ENCODE measurements around the gene ZNF562. TPM values are rescaled to one million over a fixed set of nuclear protein-coding genes. Genes with fewer than 3 reads are reported as not detected.

The ZNF562 gene
- total and polyA plus RNA-seq, 5 donors: 7.5 to 29.5 (median 25.6) TPM

DNA sequence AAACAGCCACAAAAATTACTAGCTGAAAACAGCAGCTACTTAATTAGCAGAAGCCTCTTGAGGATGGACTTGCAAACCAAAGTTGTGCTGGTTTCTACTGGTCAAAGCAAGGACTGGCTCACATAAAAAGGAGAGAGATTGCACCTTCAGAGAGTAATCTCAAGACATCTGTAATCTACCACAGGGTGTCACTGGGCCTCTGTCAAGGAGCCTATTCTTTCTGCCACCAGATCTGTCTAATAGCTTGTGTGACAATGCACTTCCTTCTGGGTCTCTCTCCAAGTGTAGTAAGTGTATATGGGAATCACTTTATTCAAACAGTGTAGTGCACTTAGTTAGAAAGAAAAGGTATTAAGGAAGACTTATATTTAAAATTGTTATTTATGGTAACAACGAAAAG is 29.4 kb downstream of the ZNF562 start:
- ATAC-seq: no peak
- Histone ChIP-seq H3K27ac (ENCODE audit: low read length) (no peak overlapping the region), H3K4me3 (ENCODE audit: low read length) (no peak overlapping the region)

DNA sequence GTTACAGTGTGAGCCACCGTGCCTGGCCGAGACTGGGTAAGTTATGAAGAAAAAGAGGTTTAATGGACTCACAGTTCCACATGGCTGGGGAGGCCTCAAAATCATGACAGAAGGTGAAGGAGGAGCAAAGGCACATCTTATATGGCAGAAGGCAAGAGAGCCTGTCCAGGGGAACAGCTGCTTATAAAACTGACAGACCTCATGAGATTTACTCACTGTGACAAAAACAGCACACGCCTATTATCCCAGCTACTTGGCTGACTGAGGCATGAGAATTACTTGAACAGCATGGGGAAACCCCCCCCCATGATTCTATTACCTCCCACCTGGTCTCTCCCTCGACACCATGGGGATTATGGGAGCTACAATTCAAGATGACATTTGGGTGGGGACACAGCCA is 30.4 kb downstream of the ZNF562 start:
- no peak for ATAC-seq

More for the DNA sequence above, 29.4 kb downstream of the ZNF562 start:
- Histone ChIP-seq H3K27me3 (ENCODE audit: control insufficient read depth, insufficient read depth) (no peaks in the 10 kb centered on the region), H3K4me1 (ENCODE audit: control insufficient read depth, insufficient read depth, low read length) (peaks cover 2% of the 10 kb centered on the region), H3K9me3 (ENCODE audit: control insufficient read depth, low read length) (no peaks in the 10 kb centered on the region)
- WGBS: 88% methylated on average over 1 of the region's 1 CpG
- DNase-seq: no peak
- intact Hi-C loops (cut with DNase I): no loop called here

DNA sequence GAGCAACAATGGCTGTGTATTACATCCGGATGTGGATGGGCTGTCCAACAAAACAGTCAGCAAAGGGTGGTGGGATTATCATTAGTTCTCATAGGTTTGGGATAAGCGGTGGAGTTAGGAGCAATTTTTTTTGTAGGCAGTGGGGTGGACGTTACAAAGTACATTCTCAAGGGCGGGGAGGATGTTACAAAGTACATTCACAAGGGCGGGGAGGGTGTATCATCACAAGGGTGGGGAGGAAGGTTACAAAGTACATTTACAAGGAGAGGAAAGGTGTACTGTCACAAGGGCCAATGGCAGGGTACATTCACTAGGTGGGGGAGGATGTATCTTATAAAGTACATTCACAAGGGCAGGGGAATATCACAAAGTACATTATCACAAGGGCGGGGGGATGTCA is 33.1 kb downstream of the ZNF562 start:
- 95% methylated on average over 6 of the region's 6 CpGs for WGBS
- Histone ChIP-seq H3K4me1 (ENCODE audit: control insufficient read depth, insufficient read depth, low read length) (peaks cover 2% of the 10 kb centered on the region), H3K27ac (ENCODE audit: low read length) (no peak overlapping the region), H3K27me3 (ENCODE audit: control insufficient read depth, insufficient read depth) (no peaks in the 10 kb centered on the region), H3K4me3 (ENCODE audit: low read length) (no peak overlapping the region), H3K9me3 (ENCODE audit: control insufficient read depth, low read length) (no peaks in the 10 kb centered on the region)
- ATAC-seq (no peak), DNase-seq (no peak)
- intact Hi-C loops (cut with DNase I): no loop called here

More for the DNA sequence above, 30.4 kb downstream of the ZNF562 start:
- Histone ChIP-seq H3K27ac (ENCODE audit: low read length) (no peak overlapping the region), H3K27me3 (ENCODE audit: control insufficient read depth, insufficient read depth) (no peaks in the 10 kb centered on the region), H3K9me3 (ENCODE audit: control insufficient read depth, low read length) (no peaks in the 10 kb centered on the region), H3K4me1 (ENCODE audit: control insufficient read depth, insufficient read depth, low read length) (peaks cover 2% of the 10 kb centered on the region), H3K4me3 (ENCODE audit: low read length) (no peak overlapping the region)
- intact Hi-C loops (cut with DNase I): no loop called here
- DNase-seq: no peak
- 92% methylated on average over 4 of the region's 4 CpGs for WGBS

DNA sequence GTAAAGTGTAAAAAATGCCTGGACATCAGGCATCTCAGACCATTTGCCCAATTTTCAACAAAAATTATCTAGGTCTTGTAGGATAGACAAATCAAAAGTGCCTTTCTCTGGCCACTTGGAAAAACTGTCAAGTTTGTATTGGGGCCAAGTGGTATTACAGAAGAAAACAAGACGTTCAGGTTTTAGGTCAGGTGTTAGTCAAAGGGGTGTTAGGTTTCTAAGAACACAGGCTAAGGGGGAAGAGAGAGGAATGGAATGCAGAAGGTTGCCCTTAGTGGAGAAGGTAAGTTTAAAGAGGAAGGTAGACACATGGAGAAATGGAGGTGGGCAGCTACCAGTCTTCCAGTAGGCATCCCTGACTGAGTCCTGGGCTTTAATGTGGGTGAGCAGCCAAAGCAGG is 33.9 kb downstream of the ZNF562 start:
- Histone ChIP-seq H3K9me3 (ENCODE audit: control insufficient read depth, low read length) (no peaks in the 10 kb centered on the region), H3K4me3 (ENCODE audit: low read length) (no peak overlapping the region), H3K4me1 (ENCODE audit: control insufficient read depth, insufficient read depth, low read length) (peaks cover 2% of the 10 kb centered on the region), H3K27me3 (ENCODE audit: control insufficient read depth, insufficient read depth) (no peaks in the 10 kb centered on the region), H3K27ac (ENCODE audit: low read length) (no peak overlapping the region)
- DNase-seq: no peak
- intact Hi-C loops (cut with DNase I): no loop called here
- WGBS: 73% methylated on average over 1 of the region's 1 CpG
- ATAC-seq: no peak

DNA sequence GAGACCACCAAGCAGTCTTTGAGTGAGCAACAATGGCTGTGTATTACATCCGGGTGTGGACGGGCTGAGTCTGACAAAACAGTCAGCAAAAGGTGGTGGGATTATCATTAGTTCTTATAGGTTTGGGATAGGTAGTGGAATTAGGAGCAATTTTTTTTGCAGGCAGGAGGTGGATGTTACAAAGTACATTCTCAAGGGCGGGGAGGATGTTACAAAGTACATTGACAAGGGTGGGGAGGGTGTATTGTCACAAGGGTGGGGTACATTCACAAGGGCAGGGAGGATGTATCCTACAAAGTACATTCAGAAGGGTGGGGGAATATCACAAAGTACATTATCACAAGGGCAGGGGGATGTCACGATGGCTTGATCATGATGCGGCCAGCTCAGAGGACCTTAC is 38.9 kb downstream of the ZNF562 start:
- H3K4me1 ChIP-seq (ENCODE audit: control insufficient read depth, insufficient read depth, low read length): no peaks in the 10 kb centered on the region
- H3K9me3 ChIP-seq (ENCODE audit: control insufficient read depth, low read length): no peaks in the 10 kb centered on the region
- DNase-seq (no peak), ATAC-seq (no peak)
- no peak overlapping the region for H3K27ac ChIP-seq (ENCODE audit: low read length)
- intact Hi-C loops (cut with DNase I): no loop called here
- 97% methylated on average over 5 of the region's 5 CpGs for WGBS
- no peak overlapping the region for H3K4me3 ChIP-seq (ENCODE audit: low read length)
- no peaks in the 10 kb centered on the region for H3K27me3 ChIP-seq (ENCODE audit: control insufficient read depth, insufficient read depth)

DNA sequence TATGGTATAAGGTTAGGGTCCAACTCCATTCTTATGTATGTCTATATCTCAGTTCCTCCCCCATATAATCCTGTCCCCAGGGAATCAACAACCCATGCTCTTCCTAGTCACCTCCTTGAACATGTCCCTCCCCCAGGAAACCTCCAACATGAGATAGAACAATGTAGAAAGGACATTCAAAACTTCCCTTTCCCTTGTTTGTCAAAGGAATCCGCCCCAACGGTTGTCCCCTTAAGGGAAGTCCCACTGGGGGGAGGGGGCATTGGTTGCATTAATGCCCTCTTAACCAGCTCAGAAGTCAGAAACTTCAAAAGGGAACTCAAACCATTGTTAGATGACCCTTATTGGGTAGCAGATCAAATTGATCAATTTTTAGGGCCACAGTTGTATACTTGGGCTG is 47.0 kb downstream of the ZNF562 start:
- H3K4me1 ChIP-seq (ENCODE audit: control insufficient read depth, insufficient read depth, low read length): no peaks in the 10 kb centered on the region
- no peak overlapping the region for H3K4me3 ChIP-seq (ENCODE audit: low read length)
- ATAC-seq (no peak), DNase-seq (no peak)
- intact Hi-C loops (cut with DNase I): loop anchor here in 3 of 4 donors (5.0 to 10.0 kb wide), 2 partner anchors 167 to 169 kb away; no protein-coding TSS in a partner anchor
- H3K9me3 ChIP-seq (ENCODE audit: control insufficient read depth, low read length): no peaks in the 10 kb centered on the region
- H3K27ac ChIP-seq (ENCODE audit: low read length): no peak overlapping the region
- 59% methylated on average over 2 of the region's 2 CpGs for WGBS
- no peaks in the 10 kb centered on the region for H3K27me3 ChIP-seq (ENCODE audit: control insufficient read depth, insufficient read depth)

DNA sequence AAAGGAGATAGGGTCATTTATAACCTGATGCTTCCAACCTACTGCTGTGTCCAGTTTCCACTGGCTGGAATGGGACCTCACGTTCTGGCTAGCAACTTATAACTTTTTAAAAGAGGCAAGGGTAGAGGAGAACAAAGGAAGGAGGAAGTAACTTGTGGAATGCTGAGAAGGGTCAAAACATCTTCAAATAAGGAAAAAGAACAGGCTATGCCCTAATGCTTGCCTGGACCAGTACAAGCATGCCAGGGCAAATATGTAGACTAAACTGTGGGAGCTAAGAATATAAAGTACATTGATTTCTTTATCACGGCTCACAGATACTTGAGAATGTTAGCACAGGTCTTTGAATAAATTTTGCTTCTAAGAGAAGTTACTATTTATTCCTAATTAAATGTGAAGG is 52.4 kb downstream of the ZNF562 start:
- no peak overlapping the region for H3K4me3 ChIP-seq (ENCODE audit: low read length)
- no peak for ATAC-seq
- no peaks in the 10 kb centered on the region for H3K27me3 ChIP-seq (ENCODE audit: control insufficient read depth, insufficient read depth)
- no peak for DNase-seq
- H3K27ac ChIP-seq (ENCODE audit: low read length): no peak overlapping the region
- peaks cover 8% of the 10 kb centered on the region for H3K4me1 ChIP-seq (ENCODE audit: control insufficient read depth, insufficient read depth, low read length)
- no peaks in the 10 kb centered on the region for H3K9me3 ChIP-seq (ENCODE audit: control insufficient read depth, low read length)
- intact Hi-C loops (cut with DNase I): loop anchor here in 2 of 4 donors (5.0 to 10.0 kb wide), 2 partner anchors 170 to 172 kb away; no protein-coding TSS in a partner anchor
- WGBS: 59% methylated on average over 2 of the region's 2 CpGs

DNA sequence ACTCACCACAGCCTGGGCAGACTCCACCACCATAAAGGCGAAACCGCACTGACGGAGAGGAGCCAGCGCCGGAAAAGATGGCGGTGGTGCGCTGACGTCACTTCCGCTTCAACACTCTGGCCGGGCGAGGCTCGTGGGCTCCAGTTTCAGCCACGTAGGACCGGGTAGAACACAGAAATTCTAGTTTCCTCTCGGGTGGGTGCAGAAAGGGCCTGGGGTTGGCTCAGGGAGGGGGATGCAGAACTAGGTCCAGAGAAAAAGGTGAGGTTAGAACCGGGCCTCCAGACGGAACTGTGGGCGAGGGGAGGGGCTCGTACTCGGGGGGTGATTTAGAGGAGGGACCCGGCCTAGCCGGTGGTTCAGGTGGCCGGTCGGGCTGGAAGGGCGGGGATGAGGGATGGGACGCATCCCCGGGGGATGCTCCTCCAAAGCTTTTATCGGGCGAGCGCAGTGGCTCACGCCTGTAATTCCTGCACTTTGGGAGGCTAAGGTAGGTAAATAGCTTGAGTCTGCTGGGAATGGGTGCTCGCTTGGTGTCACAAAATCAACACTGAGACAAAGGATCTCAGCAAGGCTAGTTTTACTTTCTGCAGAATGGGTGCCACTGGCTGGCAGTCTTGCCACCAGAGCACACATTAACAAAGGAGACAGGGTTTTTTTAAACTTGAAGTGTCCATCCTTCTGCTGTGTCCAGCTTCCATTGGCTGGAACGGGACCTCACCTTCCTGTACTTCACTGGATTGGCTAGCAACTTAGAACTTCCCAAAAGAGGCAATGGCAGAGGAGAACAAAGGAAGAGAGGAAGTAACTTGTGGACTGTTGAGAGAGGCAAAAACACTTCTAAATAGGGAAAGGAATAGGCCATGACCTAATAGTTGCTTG is 53.5 kb downstream of the ZNF562 start, which contains the start of gene ZNF561:
Gene ZNF561, minus strand, starts transcription at position 77 of the 882 bp plus-strand sequence. CDS start 1,776 bp downstream, outside the sequence.
- Histone ChIP-seq H3K9me3 (ENCODE audit: control insufficient read depth, low read length) (no peaks in the 10 kb centered on the region), H3K4me1 (ENCODE audit: control insufficient read depth, insufficient read depth, low read length) (peaks cover 8% of the 10 kb centered on the region), H3K4me3 (ENCODE audit: low read length) (peak within 1 kb of the TSS; percentile 65), H3K27me3 (ENCODE audit: control insufficient read depth, insufficient read depth) (no peaks in the 10 kb centered on the region), H3K27ac (ENCODE audit: low read length) (peak within 1 kb of the TSS; percentile 84)
- intact Hi-C loops (cut with DNase I): loop anchor here in 2 of 4 donors (5.0 to 10.0 kb wide), 2 partner anchors 171 to 173 kb away; no protein-coding TSS in a partner anchor
- ATAC-seq (peak; percentile 95 to 96), DNase-seq (peak; percentile 86 to 94 (median 93))
- WGBS: under 1% methylated on average over 33 of the region's 33 CpGs

DNA sequence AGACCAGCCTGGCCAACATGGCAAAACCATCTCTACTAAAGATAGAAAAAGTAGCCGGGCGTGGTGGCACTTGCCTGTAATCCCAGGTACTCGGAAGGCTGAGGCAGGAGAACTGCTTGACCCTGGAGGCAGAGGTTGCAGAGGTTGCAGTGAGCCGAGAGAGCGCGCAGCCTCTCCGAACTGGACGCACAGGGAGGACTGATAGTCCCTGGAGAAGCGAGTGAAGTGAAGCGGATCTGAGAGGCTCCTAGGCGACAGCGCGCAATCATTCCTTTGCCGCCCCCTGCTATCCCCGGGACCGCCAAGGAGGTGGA is 54.1 kb downstream of the ZNF562 start:
- ATAC-seq (peak in 1 of 2 donors; percentile 71), DNase-seq (no peak)
- H3K9me3 ChIP-seq (ENCODE audit: control insufficient read depth, low read length): no peaks in the 10 kb centered on the region
- peak overlapping the region; percentile 65 for H3K4me3 ChIP-seq (ENCODE audit: low read length)
- no peaks in the 10 kb centered on the region for H3K27me3 ChIP-seq (ENCODE audit: control insufficient read depth, insufficient read depth)
- peak overlapping the region; percentile 84 for H3K27ac ChIP-seq (ENCODE audit: low read length)
- intact Hi-C loops (cut with DNase I): loop anchor here in 2 of 4 donors (5.0 to 10.0 kb wide), 2 partner anchors 172 to 174 kb away; no protein-coding TSS in a partner anchor
- under 1% methylated on average over 16 of the region's 16 CpGs for WGBS
- H3K4me1 ChIP-seq (ENCODE audit: control insufficient read depth, insufficient read depth, low read length): peaks cover 8% of the 10 kb centered on the region

DNA sequence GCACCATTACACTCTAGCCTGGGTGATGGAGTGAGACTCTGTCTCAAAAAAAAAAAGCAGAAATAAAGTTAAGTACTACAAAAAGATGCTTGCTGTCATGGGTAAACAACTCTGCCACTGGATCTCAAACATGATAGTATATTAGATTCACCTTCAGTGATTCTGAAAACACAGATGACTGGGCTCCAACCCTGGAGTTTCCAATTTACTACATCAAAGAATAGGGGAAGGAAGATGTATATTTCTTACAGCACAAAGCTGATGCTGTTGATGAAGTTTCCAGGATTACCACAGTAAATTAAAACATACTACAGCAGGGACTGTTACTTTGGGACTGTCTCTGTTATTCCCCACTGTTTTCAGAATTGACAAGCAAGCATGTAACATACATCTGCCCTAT is 59.1 kb downstream of the ZNF562 start:
- no peaks in the 10 kb centered on the region for H3K27me3 ChIP-seq (ENCODE audit: control insufficient read depth, insufficient read depth)
- peaks cover 6% of the 10 kb centered on the region for H3K4me1 ChIP-seq (ENCODE audit: control insufficient read depth, insufficient read depth, low read length)
- H3K4me3 ChIP-seq (ENCODE audit: low read length): no peak overlapping the region
- peaks cover 9% of the 10 kb centered on the region for H3K9me3 ChIP-seq (ENCODE audit: control insufficient read depth, low read length)
- H3K27ac ChIP-seq (ENCODE audit: low read length): no peak overlapping the region
- intact Hi-C loops (cut with DNase I): no loop called here
- DNase-seq: no peak
- no peak for ATAC-seq

DNA sequence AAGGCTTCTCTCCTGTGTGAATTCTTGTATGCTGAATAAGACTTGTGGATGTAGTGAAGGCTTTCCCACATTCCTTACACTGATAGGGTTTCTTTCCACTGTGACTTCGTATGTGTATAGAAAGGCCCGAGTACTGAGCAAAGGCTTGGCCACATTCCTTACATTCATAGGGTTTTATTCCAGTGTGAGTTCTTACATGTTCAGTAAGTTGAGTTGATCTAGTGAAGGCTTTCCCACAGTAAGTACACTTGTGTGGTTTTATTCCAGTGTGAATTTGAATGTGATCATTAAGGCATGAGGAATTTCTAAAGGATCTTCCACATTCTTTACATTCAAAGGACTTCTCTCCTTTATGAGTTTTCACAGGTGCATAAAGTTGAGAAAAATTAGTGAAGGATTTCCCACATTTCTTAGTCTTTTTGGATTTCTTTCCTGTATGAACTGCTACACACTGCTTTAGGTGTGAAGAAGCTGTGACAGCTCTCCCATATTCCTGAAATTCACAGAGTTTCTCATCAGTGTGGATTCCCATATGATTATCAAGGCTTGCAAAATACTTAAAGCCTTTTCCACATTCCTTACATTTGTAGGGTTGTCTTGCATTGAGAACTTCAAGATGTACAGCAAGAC is 64.3 kb downstream of the ZNF562 start:
- Histone ChIP-seq H3K4me3 (ENCODE audit: low read length) (no peak overlapping the region), H3K9me3 (ENCODE audit: control insufficient read depth, low read length) (peaks cover 12% of the 10 kb centered on the region), H3K4me1 (ENCODE audit: control insufficient read depth, insufficient read depth, low read length) (no peaks in the 10 kb centered on the region), H3K27ac (ENCODE audit: low read length) (no peak overlapping the region), H3K27me3 (ENCODE audit: control insufficient read depth, insufficient read depth) (no peaks in the 10 kb centered on the region)
- DNase-seq: no peak
- WGBS: 92% methylated on average over 2 of the region's 2 CpGs
- intact Hi-C loops (cut with DNase I): no loop called here
- ATAC-seq: no peak

Data from right cardiac atrium (tissue), 5 donors.